ENCODE results near the gene CAMKK1. TPM values are rescaled to one million over a fixed set of nuclear protein-coding genes. Genes with fewer than 3 reads are reported as not detected.
A peak's percentile ranks its signal among the peaks of the same experiment; 100 is the strongest.

The CAMKK1 gene
- total and polyA plus RNA-seq, 5 donors from 2014 or later, result 0.09 to 3.2 (median 0.88) TPM

GRCh38 chr17:3907483-3908216 lies 14.8 kb upstream of the CAMKK1 start:
- Histone ChIP-seq H3K9me3 (ENCODE audit: control insufficient read depth in 2 of 2, low read length in 2 of 2) (no peaks in the 10 kb centered on the region), H3K4me3 (ENCODE audit: low read depth, low read length) (no peak overlapping the region), H3K27ac (ENCODE audit: insufficient read depth, low read length, poor library complexity, severe bottlenecking) (no peak overlapping the region), H3K27me3 (ENCODE audit: control insufficient read depth, insufficient read depth, low read length) (no peaks in the 10 kb centered on the region), H3K36me3 (ENCODE audit: control insufficient read depth, insufficient read depth, low read length) (no peaks in the 10 kb centered on the region), H3K4me1 (ENCODE audit: control insufficient read depth, insufficient read depth, low read length, poor library complexity, severe bottlenecking) (peaks cover 6% of the 10 kb centered on the region)
- no peak overlapping the region for H3K27ac Mint-ChIP-seq
- H3K4me1 Mint-ChIP-seq, result peaks cover 0 to 17% (median 8%) of the 10 kb centered on the region in 4 donors
- H3K4me3 Mint-ChIP-seq, result no peak overlapping the region
- no peaks in the 10 kb centered on the region for H3K36me3 Mint-ChIP-seq
- no peaks in the 10 kb centered on the region for H3K27me3 Mint-ChIP-seq
- DNase-seq (no peak), ATAC-seq (ENCODE audit: low read depth in 2 of 2) (no peak)
- no peaks in the 10 kb centered on the region for H3K9me3 Mint-ChIP-seq

GRCh38 chr17:3906881-3907280 lies 14.0 kb upstream of the CAMKK1 start:
- Histone ChIP-seq H3K36me3 (ENCODE audit: control insufficient read depth, insufficient read depth, low read length) (no peaks in the 10 kb centered on the region), H3K9me3 (ENCODE audit: control insufficient read depth in 2 of 2, low read length in 2 of 2) (no peaks in the 10 kb centered on the region), H3K27me3 (ENCODE audit: control insufficient read depth, insufficient read depth, low read length) (no peaks in the 10 kb centered on the region), H3K4me3 (ENCODE audit: low read depth, low read length) (no peak overlapping the region), H3K4me1 (ENCODE audit: control insufficient read depth, insufficient read depth, low read length, poor library complexity, severe bottlenecking) (peaks cover 6% of the 10 kb centered on the region), H3K27ac (ENCODE audit: insufficient read depth, low read length, poor library complexity, severe bottlenecking) (no peak overlapping the region)
- Mint-ChIP-seq H3K36me3 (no peaks in the 10 kb centered on the region), H3K27ac (no peak overlapping the region), H3K9me3 (no peaks in the 10 kb centered on the region), H3K4me1 (peaks cover 0 to 15% (median 7%) of the 10 kb centered on the region in 4 donors), H3K4me3 (no peak overlapping the region), H3K27me3 (no peaks in the 10 kb centered on the region)
- ATAC-seq (ENCODE audit: low read depth in 2 of 2) (no peak), DNase-seq (no peak)

GRCh38 chr17:3905017-3905520 lies 12.2 kb upstream of the CAMKK1 start:
- peaks cover 0 to 3% (median 0%) of the 10 kb centered on the region in 4 donors for H3K4me1 Mint-ChIP-seq
- Histone ChIP-seq H3K9me3 (ENCODE audit: control insufficient read depth in 2 of 2, low read length in 2 of 2) (no peaks in the 10 kb centered on the region), H3K36me3 (ENCODE audit: control insufficient read depth, insufficient read depth, low read length) (no peaks in the 10 kb centered on the region), H3K27me3 (ENCODE audit: control insufficient read depth, insufficient read depth, low read length) (no peaks in the 10 kb centered on the region), H3K4me1 (ENCODE audit: control insufficient read depth, insufficient read depth, low read length, poor library complexity, severe bottlenecking) (no peaks in the 10 kb centered on the region), H3K27ac (ENCODE audit: insufficient read depth, low read length, poor library complexity, severe bottlenecking) (no peak overlapping the region), H3K4me3 (ENCODE audit: low read depth, low read length) (no peak overlapping the region)
- DNase-seq (no peak), ATAC-seq (ENCODE audit: low read depth in 2 of 2) (peak in 1 of 2 donors; percentile 33)
- no peak overlapping the region for H3K27ac Mint-ChIP-seq
- H3K4me3 Mint-ChIP-seq, result no peak overlapping the region
- H3K27me3 Mint-ChIP-seq, result no peaks in the 10 kb centered on the region
- H3K9me3 Mint-ChIP-seq, result no peaks in the 10 kb centered on the region
- H3K36me3 Mint-ChIP-seq, result no peaks in the 10 kb centered on the region

GRCh38 chr17:3904501-3904900 lies 11.6 kb upstream of the CAMKK1 start:
- no peaks in the 10 kb centered on the region for H3K9me3 Mint-ChIP-seq
- H3K4me3 ChIP-seq (ENCODE audit: low read depth, low read length), result no peak overlapping the region
- no peaks in the 10 kb centered on the region for H3K9me3 ChIP-seq (ENCODE audit: control insufficient read depth in 2 of 2, low read length in 2 of 2)
- H3K4me1 ChIP-seq (ENCODE audit: control insufficient read depth, insufficient read depth, low read length, poor library complexity, severe bottlenecking), result no peaks in the 10 kb centered on the region
- H3K27ac ChIP-seq (ENCODE audit: insufficient read depth, low read length, poor library complexity, severe bottlenecking), result no peak overlapping the region
- H3K4me3 Mint-ChIP-seq, result no peak overlapping the region
- H3K27me3 Mint-ChIP-seq, result no peaks in the 10 kb centered on the region
- peaks cover 0 to 3% (median 0%) of the 10 kb centered on the region in 4 donors for H3K4me1 Mint-ChIP-seq
- H3K36me3 Mint-ChIP-seq, result no peaks in the 10 kb centered on the region
- no peak for ATAC-seq (ENCODE audit: low read depth in 2 of 2)
- no peak overlapping the region for H3K27ac Mint-ChIP-seq
- no peaks in the 10 kb centered on the region for H3K36me3 ChIP-seq (ENCODE audit: control insufficient read depth, insufficient read depth, low read length)
- DNase-seq, result no peak
- no peaks in the 10 kb centered on the region for H3K27me3 ChIP-seq (ENCODE audit: control insufficient read depth, insufficient read depth, low read length)

GRCh38 chr17:3903881-3904290 lies 11.0 kb upstream of the CAMKK1 start:
- Histone ChIP-seq H3K27me3 (ENCODE audit: control insufficient read depth, insufficient read depth, low read length) (no peaks in the 10 kb centered on the region), H3K4me3 (ENCODE audit: low read depth, low read length) (no peak overlapping the region), H3K36me3 (ENCODE audit: control insufficient read depth, insufficient read depth, low read length) (no peaks in the 10 kb centered on the region), H3K27ac (ENCODE audit: insufficient read depth, low read length, poor library complexity, severe bottlenecking) (no peak overlapping the region), H3K4me1 (ENCODE audit: control insufficient read depth, insufficient read depth, low read length, poor library complexity, severe bottlenecking) (no peaks in the 10 kb centered on the region), H3K9me3 (ENCODE audit: control insufficient read depth in 2 of 2, low read length in 2 of 2) (no peaks in the 10 kb centered on the region)
- no peaks in the 10 kb centered on the region for H3K4me1 Mint-ChIP-seq
- no peak overlapping the region for H3K27ac Mint-ChIP-seq
- no peaks in the 10 kb centered on the region for H3K9me3 Mint-ChIP-seq
- DNase-seq (no peak), ATAC-seq (ENCODE audit: low read depth in 2 of 2) (no peak)
- no peak overlapping the region for H3K4me3 Mint-ChIP-seq
- H3K36me3 Mint-ChIP-seq, result no peaks in the 10 kb centered on the region
- H3K27me3 Mint-ChIP-seq, result no peaks in the 10 kb centered on the region

GRCh38 chr17:3903051-3903825 lies 10.4 kb upstream of the CAMKK1 start:
- no peaks in the 10 kb centered on the region for H3K27me3 Mint-ChIP-seq

GRCh38 chr17:3900646-3901045 lies 7.8 kb upstream of the CAMKK1 start:
- Mint-ChIP-seq H3K27ac (no peak overlapping the region), H3K4me3 (peak overlapping the region in 1 of 4 donors; percentile 3), H3K9me3 (no peaks in the 10 kb centered on the region), H3K27me3 (no peaks in the 10 kb centered on the region), H3K36me3 (no peaks in the 10 kb centered on the region), H3K4me1 (no peaks in the 10 kb centered on the region)
- no peaks in the 10 kb centered on the region for H3K36me3 ChIP-seq (ENCODE audit: control insufficient read depth, insufficient read depth, low read length)
- ATAC-seq (ENCODE audit: low read depth in 2 of 2) (no peak), DNase-seq (no peak)
- no peaks in the 10 kb centered on the region for H3K27me3 ChIP-seq (ENCODE audit: control insufficient read depth, insufficient read depth, low read length)
- H3K4me1 ChIP-seq (ENCODE audit: control insufficient read depth, insufficient read depth, low read length, poor library complexity, severe bottlenecking), result no peaks in the 10 kb centered on the region
- H3K4me3 ChIP-seq (ENCODE audit: low read depth, low read length), result no peak overlapping the region
- H3K9me3 ChIP-seq (ENCODE audit: control insufficient read depth in 2 of 2, low read length in 2 of 2), result no peaks in the 10 kb centered on the region
- H3K27ac ChIP-seq (ENCODE audit: insufficient read depth, low read length, poor library complexity, severe bottlenecking), result no peak overlapping the region

More at GRCh38 chr17:3903051-3903825, 10.4 kb upstream of the CAMKK1 start:
- DNase-seq (no peak), ATAC-seq (ENCODE audit: low read depth in 2 of 2) (no peak)
- H3K27me3 ChIP-seq (ENCODE audit: control insufficient read depth, insufficient read depth, low read length), result no peaks in the 10 kb centered on the region
- Mint-ChIP-seq H3K4me3 (no peak overlapping the region), H3K4me1 (no peaks in the 10 kb centered on the region), H3K36me3 (no peaks in the 10 kb centered on the region), H3K9me3 (no peaks in the 10 kb centered on the region), H3K27ac (no peak overlapping the region)
- no peak overlapping the region for H3K4me3 ChIP-seq (ENCODE audit: low read depth, low read length)
- H3K4me1 ChIP-seq (ENCODE audit: control insufficient read depth, insufficient read depth, low read length, poor library complexity, severe bottlenecking), result no peaks in the 10 kb centered on the region
- no peaks in the 10 kb centered on the region for H3K9me3 ChIP-seq (ENCODE audit: control insufficient read depth in 2 of 2, low read length in 2 of 2)
- no peak overlapping the region for H3K27ac ChIP-seq (ENCODE audit: insufficient read depth, low read length, poor library complexity, severe bottlenecking)
- no peaks in the 10 kb centered on the region for H3K36me3 ChIP-seq (ENCODE audit: control insufficient read depth, insufficient read depth, low read length)
